Esophagus squamous epithelium (tissue), 4 donors: ENCODE measurements around the gene DGAT2.
"Not testable (repeated sequence)": the region's sequence is repeated elsewhere in the genome, so short reads cannot be mapped to it uniquely, and the experiment has no call there.

Experiments
- POLR2A ChIP-seq, 4 donors: fragments of 450-650 bp; IDR thresholded peaks; one replicate each; pipeline ENCODE4 v1.6.1; 2017; ENCODE audit warnings: antibody characterized with exemption in 4 of 4, mild to moderate bottlenecking in 4 of 4, moderate library complexity in 3 of 4
- TF ChIP-seq, protein P1 (sequence below), 6 experiments: fragments of 450-650 bp in 4 of 6; fragments of 200-600 bp in 2 of 6; sonication (generic) in 2 of 6; IDR thresholded peaks; one replicate each; pipeline ENCODE4 v1.5.1; 2016 to 2019; ENCODE audit warnings: antibody characterized with exemption in 6 of 6, mild to moderate bottlenecking in 4 of 6, moderate library complexity in 4 of 6

DNA sequence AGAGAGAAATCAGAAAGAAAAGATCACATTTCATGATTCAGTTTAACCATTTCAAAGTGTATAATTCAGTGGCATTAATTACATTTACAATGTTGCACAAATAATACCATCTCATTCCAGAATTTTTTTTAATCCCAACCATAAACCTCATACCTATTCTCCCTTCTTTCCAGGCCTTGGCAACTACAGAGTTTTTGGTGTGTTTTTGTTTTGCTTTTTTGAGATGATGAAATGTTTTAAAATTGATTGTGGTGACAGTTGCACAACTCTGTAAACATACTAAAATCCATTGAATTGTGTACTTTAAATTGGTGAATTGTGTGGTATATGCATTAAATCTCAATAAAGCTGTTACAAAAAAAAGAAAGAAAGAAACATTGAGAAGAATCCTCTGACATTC lies 13.6 kb upstream of the DGAT2 start:
- TF ChIP-seq, protein P1, sequence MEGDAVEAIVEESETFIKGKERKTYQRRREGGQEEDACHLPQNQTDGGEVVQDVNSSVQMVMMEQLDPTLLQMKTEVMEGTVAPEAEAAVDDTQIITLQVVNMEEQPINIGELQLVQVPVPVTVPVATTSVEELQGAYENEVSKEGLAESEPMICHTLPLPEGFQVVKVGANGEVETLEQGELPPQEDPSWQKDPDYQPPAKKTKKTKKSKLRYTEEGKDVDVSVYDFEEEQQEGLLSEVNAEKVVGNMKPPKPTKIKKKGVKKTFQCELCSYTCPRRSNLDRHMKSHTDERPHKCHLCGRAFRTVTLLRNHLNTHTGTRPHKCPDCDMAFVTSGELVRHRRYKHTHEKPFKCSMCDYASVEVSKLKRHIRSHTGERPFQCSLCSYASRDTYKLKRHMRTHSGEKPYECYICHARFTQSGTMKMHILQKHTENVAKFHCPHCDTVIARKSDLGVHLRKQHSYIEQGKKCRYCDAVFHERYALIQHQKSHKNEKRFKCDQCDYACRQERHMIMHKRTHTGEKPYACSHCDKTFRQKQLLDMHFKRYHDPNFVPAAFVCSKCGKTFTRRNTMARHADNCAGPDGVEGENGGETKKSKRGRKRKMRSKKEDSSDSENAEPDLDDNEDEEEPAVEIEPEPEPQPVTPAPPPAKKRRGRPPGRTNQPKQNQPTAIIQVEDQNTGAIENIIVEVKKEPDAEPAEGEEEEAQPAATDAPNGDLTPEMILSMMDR (IDR thresholded peaks at IDR 0.05): not testable (repeated sequence)
- TF ChIP-seq POLR2A (IDR thresholded peaks at IDR 0.05): not testable (repeated sequence)
